ENCODE results near the gene VTI1A.

The VTI1A gene

GRCh38 chr10:112658900-112659638 is 212.1 kb downstream of the VTI1A start:
- Histone ChIP-seq H3K4me3 (ENCODE audit: low read length) (no peak overlapping the region), H3F3A (ENCODE audit: insufficient read depth, low read length) (no peaks in the 10 kb centered on the region), H3K4me2 (ENCODE audit: low read depth, low read length) (no peak overlapping the region), H3K27ac (ENCODE audit: low read length) (no peak overlapping the region), H3K9me2 (replicated peaks; ENCODE audit: insufficient read depth, low read length) (no peaks in the 10 kb centered on the region), H3K9me3 (replicated peaks; ENCODE audit: insufficient read depth, low read length) (no peaks in the 10 kb centered on the region), H2AFZ (ENCODE audit: low read length) (no peak overlapping the region), H3K36me3 (replicated peaks; ENCODE audit: insufficient read depth, low read length) (no peaks in the 10 kb centered on the region), H3K9ac (ENCODE audit: low read length) (no peak overlapping the region), H3K27me3 (replicated peaks; ENCODE audit: insufficient read depth, low read length) (no peaks in the 10 kb centered on the region), H3K79me2 (ENCODE audit: low read length) (no peaks in the 10 kb centered on the region), H3K4me1 (ENCODE audit: low read length) (no peaks in the 10 kb centered on the region), H4K20me1 (ENCODE audit: insufficient read depth, low read length) (no peaks in the 10 kb centered on the region)
- DNase-seq, result no peak
- TF ChIP-seq EZH2 (optimal IDR thresholded peaks at IDR 0.05; ENCODE audit: low read depth, low read length) (no peak), CTCF (IDR thresholded peaks at IDR 0.05; ENCODE audit: low read length) (no peak), EZH2phosphoT487 (IDR thresholded peaks at IDR 0.05; ENCODE audit: low read length) (no peak)

GRCh38 chr10:112663234-112664125 is 216.5 kb downstream of the VTI1A start:
- Histone ChIP-seq H3K4me1 (ENCODE audit: low read length) (no peaks in the 10 kb centered on the region), H3F3A (ENCODE audit: insufficient read depth, low read length) (no peaks in the 10 kb centered on the region), H4K20me1 (ENCODE audit: insufficient read depth, low read length) (no peaks in the 10 kb centered on the region), H2AFZ (ENCODE audit: low read length) (no peak overlapping the region), H3K36me3 (replicated peaks; ENCODE audit: insufficient read depth, low read length) (no peaks in the 10 kb centered on the region), H3K9me2 (replicated peaks; ENCODE audit: insufficient read depth, low read length) (no peaks in the 10 kb centered on the region), H3K27me3 (replicated peaks; ENCODE audit: insufficient read depth, low read length) (no peaks in the 10 kb centered on the region), H3K9me3 (replicated peaks; ENCODE audit: insufficient read depth, low read length) (no peaks in the 10 kb centered on the region), H3K9ac (ENCODE audit: low read length) (no peak overlapping the region), H3K4me3 (ENCODE audit: low read length) (no peak overlapping the region), H3K4me2 (ENCODE audit: low read depth, low read length) (no peak overlapping the region), H3K27ac (ENCODE audit: low read length) (no peak overlapping the region), H3K79me2 (ENCODE audit: low read length) (no peaks in the 10 kb centered on the region)
- no peak for DNase-seq
- TF ChIP-seq EZH2 (optimal IDR thresholded peaks at IDR 0.05; ENCODE audit: low read depth, low read length) (no peak), CTCF (IDR thresholded peaks at IDR 0.05; ENCODE audit: low read length) (no peak), EZH2phosphoT487 (IDR thresholded peaks at IDR 0.05; ENCODE audit: low read length) (no peak)

GRCh38 chr10:112666094-112666493 is 219.1 kb downstream of the VTI1A start:
- Histone ChIP-seq H3K9ac (ENCODE audit: low read length) (no peak overlapping the region), H4K20me1 (ENCODE audit: insufficient read depth, low read length) (no peaks in the 10 kb centered on the region)

More at GRCh38 chr10:112666094-112666493, 219.1 kb downstream of the VTI1A start:
- no peaks in the 10 kb centered on the region for H3K79me2 ChIP-seq (ENCODE audit: low read length)
- no peaks in the 10 kb centered on the region for H3K4me1 ChIP-seq (ENCODE audit: low read length)
- no peak for TF ChIP-seq EZH2phosphoT487 (IDR thresholded peaks at IDR 0.05; ENCODE audit: low read length)
- no peak for TF ChIP-seq CTCF (IDR thresholded peaks at IDR 0.05; ENCODE audit: low read length)
- TF ChIP-seq EZH2 (optimal IDR thresholded peaks at IDR 0.05; ENCODE audit: low read depth, low read length), result no peak
- H3K4me2 ChIP-seq (ENCODE audit: low read depth, low read length), result no peak overlapping the region
- H3F3A ChIP-seq (ENCODE audit: insufficient read depth, low read length), result no peaks in the 10 kb centered on the region
- H3K4me3 ChIP-seq (ENCODE audit: low read length), result no peak overlapping the region
- no peak overlapping the region for H2AFZ ChIP-seq (ENCODE audit: low read length)
- H3K36me3 ChIP-seq (replicated peaks; ENCODE audit: insufficient read depth, low read length), result no peaks in the 10 kb centered on the region
- no peaks in the 10 kb centered on the region for H3K27me3 ChIP-seq (replicated peaks; ENCODE audit: insufficient read depth, low read length)
- H3K9me2 ChIP-seq (replicated peaks; ENCODE audit: insufficient read depth, low read length), result no peaks in the 10 kb centered on the region
- H3K9me3 ChIP-seq (replicated peaks; ENCODE audit: insufficient read depth, low read length), result no peaks in the 10 kb centered on the region
- DNase-seq, result no peak
- no peak overlapping the region for H3K27ac ChIP-seq (ENCODE audit: low read length)
